ENCODE measurements around the gene CDH10. TPM values are rescaled to one million over a fixed set of nuclear protein-coding genes. Genes with fewer than 3 reads are reported as not detected.

The CDH10 gene
- polyA plus RNA-seq, 3 donors = not detected

- Mint-ChIP-seq H3K9me3 (peaks cover 0 to 4% (median 1%) of the 10 kb centered on the region in 7 donors), H3K27me3 (ENCODE audit: low read depth in 3 of 3) (peaks cover 0 to 1% (median 0%) of the 10 kb centered on the region in 3 donors), H3K36me3 (no peaks in the 10 kb centered on the region), H3K4me3 (no peak overlapping the region), H3K27ac (no peak overlapping the region), H3K4me1 (no peaks in the 10 kb centered on the region)
- Histone ChIP-seq H3K4me3 (replicated peaks in 1 of 3; ENCODE audit: low read depth in 2 of 3, low read length in 3 of 3) (no peak overlapping the region), H3K4me1 (ENCODE audit: control insufficient read depth in 1 of 2, insufficient read depth in 2 of 2, low read length in 2 of 2) (no peaks in the 10 kb centered on the region), H3K79me2 (ENCODE audit: insufficient read depth, low read length) (no peaks in the 10 kb centered on the region), H4K20me1 (ENCODE audit: insufficient read depth, low read length) (no peaks in the 10 kb centered on the region), H3K36me3 (replicated peaks in 1 of 2; ENCODE audit: control insufficient read depth in 1 of 2, insufficient read depth in 2 of 2, low read length in 2 of 2) (no peaks in the 10 kb centered on the region), H3K27me3 (ENCODE audit: control insufficient read depth in 2 of 2, insufficient read depth in 2 of 2, low read length in 2 of 2) (no peaks in the 10 kb centered on the region), H2AFZ (ENCODE audit: insufficient read depth, low read depth, low read length, poor library complexity, severe bottlenecking) (no peak overlapping the region), H3K9ac (ENCODE audit: insufficient read depth, low read length, poor library complexity, severe bottlenecking) (no peak overlapping the region), H3K4me2 (replicated peaks; ENCODE audit: extremely low read depth, low read length, poor library complexity, severe bottlenecking) (no peak overlapping the region), H3K9me3 (replicated peaks in 1 of 2; ENCODE audit: control insufficient read depth in 1 of 2, insufficient read depth in 1 of 2, low read length in 2 of 2) (no peaks in the 10 kb centered on the region), H3K27ac (ENCODE audit: low read depth in 1 of 2, low read length in 2 of 2) (no peak overlapping the region)
- TF ChIP-seq, protein P1, sequence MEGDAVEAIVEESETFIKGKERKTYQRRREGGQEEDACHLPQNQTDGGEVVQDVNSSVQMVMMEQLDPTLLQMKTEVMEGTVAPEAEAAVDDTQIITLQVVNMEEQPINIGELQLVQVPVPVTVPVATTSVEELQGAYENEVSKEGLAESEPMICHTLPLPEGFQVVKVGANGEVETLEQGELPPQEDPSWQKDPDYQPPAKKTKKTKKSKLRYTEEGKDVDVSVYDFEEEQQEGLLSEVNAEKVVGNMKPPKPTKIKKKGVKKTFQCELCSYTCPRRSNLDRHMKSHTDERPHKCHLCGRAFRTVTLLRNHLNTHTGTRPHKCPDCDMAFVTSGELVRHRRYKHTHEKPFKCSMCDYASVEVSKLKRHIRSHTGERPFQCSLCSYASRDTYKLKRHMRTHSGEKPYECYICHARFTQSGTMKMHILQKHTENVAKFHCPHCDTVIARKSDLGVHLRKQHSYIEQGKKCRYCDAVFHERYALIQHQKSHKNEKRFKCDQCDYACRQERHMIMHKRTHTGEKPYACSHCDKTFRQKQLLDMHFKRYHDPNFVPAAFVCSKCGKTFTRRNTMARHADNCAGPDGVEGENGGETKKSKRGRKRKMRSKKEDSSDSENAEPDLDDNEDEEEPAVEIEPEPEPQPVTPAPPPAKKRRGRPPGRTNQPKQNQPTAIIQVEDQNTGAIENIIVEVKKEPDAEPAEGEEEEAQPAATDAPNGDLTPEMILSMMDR (IDR thresholded peaks at IDR 0.05) = no peak
- intact Hi-C loops (cut with micrococcal nuclease) = no loop called here
- no peak for DNase-seq
These were observed 134.2 kb downstream of the CDH10 start for GRCh38 chr5:24510523-24510988.

DNA sequence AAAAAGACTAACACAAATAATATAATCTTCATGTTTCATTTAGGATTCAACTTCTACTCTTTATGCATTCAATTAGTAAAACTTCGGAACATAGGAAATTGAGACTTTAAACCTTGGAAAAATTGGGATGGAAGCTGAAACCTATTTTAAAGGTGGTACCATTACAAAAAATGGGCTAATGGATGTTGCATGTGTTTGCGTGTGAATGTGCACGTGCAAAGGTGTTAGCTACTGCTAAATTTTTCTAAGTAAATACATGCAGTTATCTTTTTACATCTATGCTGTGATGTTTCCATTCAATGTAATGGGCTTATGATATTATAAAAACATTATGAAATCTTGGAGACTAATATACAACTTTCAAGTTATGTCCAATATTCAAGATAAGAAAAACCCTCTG is 134.8 kb downstream of the CDH10 start:
- Histone ChIP-seq H4K20me1 (ENCODE audit: insufficient read depth, low read length) (no peaks in the 10 kb centered on the region), H3K9me3 (replicated peaks in 1 of 2; ENCODE audit: control insufficient read depth in 1 of 2, insufficient read depth in 1 of 2, low read length in 2 of 2) (no peaks in the 10 kb centered on the region), H3K27ac (ENCODE audit: low read depth in 1 of 2, low read length in 2 of 2) (no peak overlapping the region), H3K27me3 (ENCODE audit: control insufficient read depth in 2 of 2, insufficient read depth in 2 of 2, low read length in 2 of 2) (no peaks in the 10 kb centered on the region), H3K36me3 (replicated peaks in 1 of 2; ENCODE audit: control insufficient read depth in 1 of 2, insufficient read depth in 2 of 2, low read length in 2 of 2) (no peaks in the 10 kb centered on the region), H3K4me1 (ENCODE audit: control insufficient read depth in 1 of 2, insufficient read depth in 2 of 2, low read length in 2 of 2) (no peaks in the 10 kb centered on the region), H2AFZ (ENCODE audit: insufficient read depth, low read depth, low read length, poor library complexity, severe bottlenecking) (no peak overlapping the region), H3K4me2 (replicated peaks; ENCODE audit: extremely low read depth, low read length, poor library complexity, severe bottlenecking) (no peak overlapping the region), H3K4me3 (replicated peaks in 1 of 3; ENCODE audit: low read depth in 2 of 3, low read length in 3 of 3) (no peak overlapping the region), H3K79me2 (ENCODE audit: insufficient read depth, low read length) (no peaks in the 10 kb centered on the region), H3K9ac (ENCODE audit: insufficient read depth, low read length, poor library complexity, severe bottlenecking) (no peak overlapping the region)
- H3K36me3 Mint-ChIP-seq = no peaks in the 10 kb centered on the region
- TF ChIP-seq, protein P1 (IDR thresholded peaks at IDR 0.05) = no peak
- no CpG with 5 or more reads among the region's 3 CpGs for WGBS (ENCODE audit: insufficient coverage)
- intact Hi-C loops (cut with micrococcal nuclease) = no loop called here
- H3K4me1 Mint-ChIP-seq = no peaks in the 10 kb centered on the region
- H3K27me3 Mint-ChIP-seq (ENCODE audit: low read depth in 3 of 3) = peaks cover 0 to 1% (median 0%) of the 10 kb centered on the region in 3 donors
- no peak overlapping the region for H3K27ac Mint-ChIP-seq
- peaks cover 0 to 4% (median 1%) of the 10 kb centered on the region in 7 donors for H3K9me3 Mint-ChIP-seq
- DNase-seq = no peak
- no peak overlapping the region for H3K4me3 Mint-ChIP-seq
